HFF-Myc (cell line): ENCODE results near the gene ELAVL1.

ENCODE experiments used
- DNase-seq: peaks from one replicate; pipeline ENCODE4 v3.0.0-alpha.2; 2011; ENCODE audit warnings: low read depth; ENCODE audit errors: extremely low read depth
- H3K4me3 ChIP-seq: replicated peaks from 2 replicates; pipeline ENCODE4 v1.5.1; 2011; ENCODE audit warnings: low read depth, mild to moderate bottlenecking, control low read depth, low read length
- TF ChIP-seq, protein P1 (sequence below): IDR thresholded peaks from 2 replicates; pipeline ENCODE4 v1.5.1; 2012; ENCODE audit warnings: mild to moderate bottlenecking, low read depth, low read length, control low read depth; ENCODE audit errors: missing control alignments

The ELAVL1 gene

DNA sequence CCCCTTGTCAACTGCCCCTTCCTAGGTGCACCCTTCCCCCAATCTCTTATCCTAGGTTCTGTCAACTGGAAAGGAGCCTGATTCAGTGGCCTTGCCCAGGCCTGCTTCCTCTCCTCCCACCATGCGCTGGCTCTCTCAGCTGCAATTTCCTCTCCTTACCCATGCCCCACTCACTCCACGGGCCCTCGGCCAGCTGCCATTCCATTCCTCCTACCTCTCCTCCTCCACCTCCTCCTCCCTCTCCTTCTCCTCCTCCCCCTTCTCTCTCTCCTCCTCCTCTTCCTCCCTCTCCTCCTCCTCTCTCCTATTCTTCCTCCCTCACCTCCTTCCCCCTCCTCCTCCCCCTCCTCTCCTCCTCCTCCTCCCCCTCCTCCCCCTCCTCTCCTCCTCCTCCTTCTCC is 52.4 kb downstream of the ELAVL1 start:
- DNase-seq, result no peak
- TF ChIP-seq, protein P1, sequence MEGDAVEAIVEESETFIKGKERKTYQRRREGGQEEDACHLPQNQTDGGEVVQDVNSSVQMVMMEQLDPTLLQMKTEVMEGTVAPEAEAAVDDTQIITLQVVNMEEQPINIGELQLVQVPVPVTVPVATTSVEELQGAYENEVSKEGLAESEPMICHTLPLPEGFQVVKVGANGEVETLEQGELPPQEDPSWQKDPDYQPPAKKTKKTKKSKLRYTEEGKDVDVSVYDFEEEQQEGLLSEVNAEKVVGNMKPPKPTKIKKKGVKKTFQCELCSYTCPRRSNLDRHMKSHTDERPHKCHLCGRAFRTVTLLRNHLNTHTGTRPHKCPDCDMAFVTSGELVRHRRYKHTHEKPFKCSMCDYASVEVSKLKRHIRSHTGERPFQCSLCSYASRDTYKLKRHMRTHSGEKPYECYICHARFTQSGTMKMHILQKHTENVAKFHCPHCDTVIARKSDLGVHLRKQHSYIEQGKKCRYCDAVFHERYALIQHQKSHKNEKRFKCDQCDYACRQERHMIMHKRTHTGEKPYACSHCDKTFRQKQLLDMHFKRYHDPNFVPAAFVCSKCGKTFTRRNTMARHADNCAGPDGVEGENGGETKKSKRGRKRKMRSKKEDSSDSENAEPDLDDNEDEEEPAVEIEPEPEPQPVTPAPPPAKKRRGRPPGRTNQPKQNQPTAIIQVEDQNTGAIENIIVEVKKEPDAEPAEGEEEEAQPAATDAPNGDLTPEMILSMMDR, result no peak
- H3K4me3 ChIP-seq, result no peak overlapping the region

DNA sequence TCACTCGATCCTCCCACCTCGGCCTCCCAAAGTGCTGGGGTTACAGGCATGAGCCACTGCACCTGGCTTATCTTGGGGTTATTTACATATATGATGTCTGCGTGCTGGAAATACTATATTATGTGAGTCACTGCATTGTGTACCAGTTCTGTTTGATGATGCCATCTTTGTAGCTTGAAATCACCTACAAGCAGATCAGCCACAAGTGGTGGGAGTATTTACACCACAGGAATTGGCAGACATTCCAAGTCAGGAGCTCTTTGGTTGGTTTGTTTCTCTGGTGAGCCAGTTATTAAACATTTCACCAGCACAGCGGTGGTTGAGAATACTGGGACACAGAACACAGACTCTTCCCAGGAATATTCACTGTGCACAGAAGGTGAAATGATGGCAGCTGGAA is 57.5 kb downstream of the ELAVL1 start:
- TF ChIP-seq, protein P1, result no peak
- H3K4me3 ChIP-seq, result no peak overlapping the region
- DNase-seq, result no peak

DNA sequence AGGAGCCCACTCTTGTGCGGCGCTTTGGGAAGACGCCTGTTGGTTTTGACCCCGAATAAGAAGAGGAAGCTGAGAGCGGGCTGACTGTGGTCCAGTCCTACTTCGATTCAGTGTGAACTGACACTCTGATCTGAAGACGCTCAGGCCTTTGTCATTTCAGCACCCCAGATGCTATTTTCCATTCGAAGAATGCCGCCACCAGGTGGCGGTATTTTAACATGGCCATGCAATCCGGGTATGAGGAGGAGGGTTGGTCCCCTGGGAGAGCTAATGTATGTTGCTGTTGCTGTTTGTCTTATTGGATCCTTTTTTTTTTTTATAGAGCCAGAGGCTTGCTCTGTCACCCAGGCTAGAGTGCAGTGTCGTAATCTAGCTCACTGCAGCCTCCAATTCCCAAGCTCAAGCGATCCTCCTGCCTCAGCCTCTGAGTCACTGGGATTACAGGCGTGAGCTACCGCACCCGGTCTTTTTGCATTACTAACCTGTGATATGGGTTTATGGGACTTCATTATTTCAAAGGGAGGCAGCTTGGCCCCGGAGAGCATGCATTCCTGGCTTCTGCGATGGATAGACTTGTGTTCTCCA is 61.2 kb downstream of the ELAVL1 start:
- peak; percentile 76 for DNase-seq
- peak overlapping the region; percentile 96 for H3K4me3 ChIP-seq
- TF ChIP-seq, protein P1, result peak; percentile 81

DNA sequence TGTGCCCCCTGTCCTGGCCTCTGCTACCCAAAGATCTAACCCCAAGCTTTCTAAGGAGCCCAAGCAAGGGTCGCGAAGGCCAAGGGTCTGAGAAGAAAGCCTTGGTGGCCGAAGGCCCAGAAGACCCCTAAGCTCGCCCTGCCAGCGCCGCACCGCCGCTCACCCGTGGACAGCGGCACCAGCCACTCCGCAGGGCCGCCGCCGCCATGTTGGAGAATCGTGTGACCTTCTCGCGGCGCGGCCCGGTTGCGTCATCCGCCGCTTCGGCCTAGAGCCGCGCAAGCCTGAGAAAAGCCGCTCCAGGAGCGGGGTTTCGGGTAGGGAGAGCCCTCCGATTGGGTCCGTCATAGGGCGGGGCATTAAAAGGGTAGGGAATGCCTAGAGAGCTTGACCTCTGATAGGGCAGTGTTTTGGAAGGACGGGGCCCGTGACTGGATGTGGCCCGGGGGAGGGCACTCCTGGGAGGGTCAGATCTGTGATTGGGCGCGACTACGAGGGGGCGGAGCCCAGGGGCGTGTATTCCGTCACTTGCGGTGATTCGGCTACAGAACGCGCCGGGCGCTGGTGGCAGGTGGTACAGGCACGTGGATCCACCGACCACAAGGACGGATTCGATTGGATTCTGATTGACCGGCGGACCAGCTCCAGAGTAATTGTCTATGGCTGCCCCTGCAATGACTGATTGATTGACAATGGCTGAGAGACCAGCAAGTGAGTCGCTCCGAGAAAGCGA is 61.8 kb downstream of the ELAVL1 start, which contains the start of gene TIMM44:
TSS of gene TIMM44 (minus strand) at position 223 of the 733 bp plus-strand sequence. CDS start at position 208, 15 bp downstream.
- peak within 1 kb of the TSS; percentile 96 for H3K4me3 ChIP-seq
- peak; percentile 98 for DNase-seq
- TF ChIP-seq, protein P1, result no peak

DNA sequence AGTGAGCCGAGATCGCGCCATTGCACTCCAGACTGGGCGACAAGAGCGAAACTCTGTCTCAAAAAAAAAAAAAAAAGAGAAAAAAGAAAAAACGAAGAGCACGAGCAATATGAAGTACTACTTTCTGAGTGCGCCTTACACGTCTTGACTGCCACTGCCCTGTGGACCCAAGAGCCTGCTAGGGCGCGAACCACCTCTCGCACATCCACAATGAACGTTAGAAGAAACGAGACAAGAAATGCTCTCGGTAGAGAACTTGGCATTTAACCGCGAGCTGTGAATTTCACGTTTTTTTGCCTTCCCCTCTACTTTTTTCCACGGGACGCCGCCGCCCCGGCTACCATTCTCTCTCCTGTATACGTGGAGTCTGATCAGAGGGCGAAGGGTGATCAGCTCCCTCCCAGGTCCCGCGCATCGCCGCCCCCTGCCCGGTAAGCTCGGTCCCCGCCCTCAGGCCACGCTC is 62.4 kb downstream of the ELAVL1 start:
- TF ChIP-seq, protein P1, result no peak
- H3K4me3 ChIP-seq, result peak overlapping the region; percentile 96
- no peak for DNase-seq

- peak overlapping the region; percentile 96 for H3K4me3 ChIP-seq
- TF ChIP-seq, protein P1, result no peak
- no peak for DNase-seq
These were observed 63.4 kb downstream of the ELAVL1 start for GRCh38 chr19:7941895-7942596.
